ENCODE results near the gene E2F2. TPM values are rescaled to one million over a fixed set of nuclear protein-coding genes. Genes with fewer than 3 reads are reported as not detected.

Gene E2F2
- total RNA-seq, 2 donors from 2014 or later: 0.14 to 0.35 TPM

- Histone ChIP-seq H3K4me3 (no peak overlapping the region), H3K36me3 (no peaks in the 10 kb centered on the region), H3K27me3 (replicated peaks; ENCODE audit: insufficient read depth) (no peaks in the 10 kb centered on the region), H3K4me1 (ENCODE audit: control insufficient read depth in 1 of 2, low read depth in 2 of 2) (no peaks in the 10 kb centered on the region), H3K9me3 (no peaks in the 10 kb centered on the region), H3K27ac (no peak overlapping the region)
- TF ChIP-seq CTCF (IDR thresholded peaks at IDR 0.05): no peak
- DNase-seq (ENCODE audit: low spot score) (no peak), ATAC-seq (ENCODE audit: insufficient number of reproducible peaks, low FRiP score, low read depth) (no peak)
Observed at GRCh38 chr1:23522244-23522982, 8.6 kb downstream of the E2F2 start.

GRCh38 chr1:23521588-23521987 lies 9.4 kb downstream of the E2F2 start:
- TF ChIP-seq CTCF (IDR thresholded peaks at IDR 0.05): no peak
- Histone ChIP-seq H3K27ac (no peak overlapping the region), H3K36me3 (no peaks in the 10 kb centered on the region), H3K27me3 (replicated peaks; ENCODE audit: insufficient read depth) (no peaks in the 10 kb centered on the region), H3K4me1 (ENCODE audit: control insufficient read depth in 1 of 2, low read depth in 2 of 2) (no peaks in the 10 kb centered on the region), H3K4me3 (no peak overlapping the region), H3K9me3 (no peaks in the 10 kb centered on the region)
- DNase-seq (ENCODE audit: low spot score) (no peak), ATAC-seq (ENCODE audit: insufficient number of reproducible peaks, low FRiP score, low read depth) (no peak)

GRCh38 chr1:23517581-23517980 lies 13.5 kb downstream of the E2F2 start:
- ATAC-seq (ENCODE audit: insufficient number of reproducible peaks, low FRiP score, low read depth) (no peak), DNase-seq (ENCODE audit: low spot score) (no peak)
- no peak for TF ChIP-seq CTCF (IDR thresholded peaks at IDR 0.05)
- H3K4me1 ChIP-seq (ENCODE audit: control insufficient read depth in 1 of 2, low read depth in 2 of 2): no peaks in the 10 kb centered on the region
- H3K27me3 ChIP-seq (replicated peaks; ENCODE audit: insufficient read depth): no peaks in the 10 kb centered on the region
- H3K9me3 ChIP-seq: no peaks in the 10 kb centered on the region
- H3K27ac ChIP-seq: no peak overlapping the region
- no peaks in the 10 kb centered on the region for H3K36me3 ChIP-seq
- H3K4me3 ChIP-seq: no peak overlapping the region

GRCh38 chr1:23515905-23516304 lies 15.1 kb downstream of the E2F2 start:
- TF ChIP-seq CTCF (IDR thresholded peaks at IDR 0.05): no peak
- ATAC-seq (ENCODE audit: insufficient number of reproducible peaks, low FRiP score, low read depth) (no peak), DNase-seq (ENCODE audit: low spot score) (no peak)
- no peaks in the 10 kb centered on the region for H3K9me3 ChIP-seq
- H3K27me3 ChIP-seq (replicated peaks; ENCODE audit: insufficient read depth): no peaks in the 10 kb centered on the region
- no peak overlapping the region for H3K27ac ChIP-seq
- H3K4me1 ChIP-seq (ENCODE audit: control insufficient read depth in 1 of 2, low read depth in 2 of 2): no peaks in the 10 kb centered on the region
- H3K4me3 ChIP-seq: no peak overlapping the region
- no peaks in the 10 kb centered on the region for H3K36me3 ChIP-seq

- DNase-seq (ENCODE audit: low spot score): no peak
- no peak for ATAC-seq (ENCODE audit: insufficient number of reproducible peaks, low FRiP score, low read depth)
- Histone ChIP-seq H3K27ac (no peak overlapping the region), H3K4me3 (no peak overlapping the region), H3K9me3 (no peaks in the 10 kb centered on the region), H3K36me3 (no peaks in the 10 kb centered on the region), H3K4me1 (ENCODE audit: control insufficient read depth in 1 of 2, low read depth in 2 of 2) (no peaks in the 10 kb centered on the region), H3K27me3 (replicated peaks; ENCODE audit: insufficient read depth) (no peaks in the 10 kb centered on the region)
- TF ChIP-seq CTCF (IDR thresholded peaks at IDR 0.05): no peak
Observed at GRCh38 chr1:23514111-23514679, 16.8 kb downstream of the E2F2 start.

All from thoracic aorta (tissue), 2 donors.